ENCODE data around the gene G3BP2. TPM values are rescaled to one million over a fixed set of nuclear protein-coding genes. Genes with fewer than 3 reads are reported as not detected.
"Not testable (repeated sequence)": the region's sequence is repeated elsewhere in the genome, so short reads cannot be mapped to it uniquely, and the experiment has no call there.

Gene G3BP2
- total and polyA plus RNA-seq, 2 of the 13 experiments (the other 11 are each of a cell fraction or from before 2014, with no cell fraction given), result 51.7 to 179 TPM

- no peak for TF ChIP-seq PITX1 (CRISPR knock-in tag; IDR thresholded peaks at IDR 0.05)
These were observed 44.2 kb upstream of the G3BP2 start (continued) for GRCh38 chr4:75717408-75717807.

GRCh38 chr4:75716054-75716453 lies 42.8 kb upstream of the G3BP2 start:
- POLR2A ChIA-PET, result interaction anchor here (0.9 to 5.1 kb wide), 2 partner anchors 8 to 10 kb away, joined by 3 to 29 read pairs; partner anchors contain the start of gene USO1
- not testable (repeated sequence) for H3K4me2 ChIP-seq (ENCODE audit: low read depth, low read length)

GRCh38 chr4:75715105-75715799 lies 42.0 kb upstream of the G3BP2 start:
- peak; percentile 50 for ATAC-seq
- in situ Hi-C loops (cut with HindIII; ENCODE audit: extremely low pct_ligation_motif_present, low pct_unique_long_range_greater_than_20kb), result no loop called here
- no peak overlapping the region for H3K4me3 ChIP-seq (replicated peaks in 1 of 3; ENCODE audit: insufficient read depth in 1 of 3, low read depth in 2 of 3, low read length in 3 of 3)
- no peaks in the 10 kb centered on the region for H3K9me3 ChIP-seq (ENCODE audit: low read length)
- BruUV-seq (replicated peaks), result no TSS peak
- ChIA-PET POLR2A (interaction anchor here (0.6 to 5.1 kb wide), 2 partner anchors 9 to 21 kb away, joined by 4 to 29 read pairs; partner anchors contain the start of gene USO1), CTCF (ENCODE audit: low intra/inter-chr PET ratio, low total read pairs) (no interaction called here)
- H3K4me2 ChIP-seq (ENCODE audit: low read depth, low read length), result no peak overlapping the region
- H3K27ac ChIP-seq (ENCODE audit: extremely low read length, insufficient read depth, low read length), result no peak overlapping the region
- no peak for TF ChIP-seq EZH2 (conservative IDR thresholded peaks at IDR 0.05; ENCODE audit: low read depth, low read length)
- TF ChIP-seq ZBTB44 (CRISPR knock-in tag; IDR thresholded peaks at IDR 0.05), result no peak
- TF ChIP-seq NFATC3 (CRISPR knock-in tag; IDR thresholded peaks at IDR 0.05), result no peak
- TF ChIP-seq ZNF766 (CRISPR knock-in tag; IDR thresholded peaks at IDR 0.05; ENCODE audit: borderline replicate concordance), result no peak
- TF ChIP-seq ZNF513 (CRISPR knock-in tag; conservative IDR thresholded peaks at IDR 0.05), result no peak
- TF ChIP-seq GMEB2 (CRISPR knock-in tag; IDR thresholded peaks at IDR 0.05; ENCODE audit: low read depth), result no peak
- no peak for TF ChIP-seq ZNF101 (CRISPR knock-in tag; IDR thresholded peaks at IDR 0.05; ENCODE audit: borderline replicate concordance, low read depth)
- FAIRE-seq, result no peak
- WGBS (ENCODE audit: low lambda C conversion rate), result 90% methylated on average over 4 of the region's 4 CpGs
- DNase-seq (ENCODE audit: low spot score), result no peak
- H3K4me1 ChIP-seq (ENCODE audit: insufficient read depth, low read length), result peaks cover 8% of the 10 kb centered on the region; the same call in 1 of the 2 replicates
- H3K27me3 ChIP-seq (ENCODE audit: control insufficient read depth in 1 of 2, insufficient read depth in 2 of 2, low read length in 2 of 2), result no peaks in the 10 kb centered on the region
- H4K20me1 ChIP-seq (ENCODE audit: insufficient read depth, low read length), result no peaks in the 10 kb centered on the region
- peaks cover 0 to 4% of the 10 kb centered on the region in 2 experiments; a peak in 2 of 5 replicates for H3K36me3 ChIP-seq (replicated peaks in 1 of 2; ENCODE audit: control insufficient read depth in 1 of 2, insufficient read depth in 2 of 2, low read length in 2 of 2)
- intact Hi-C loops (cut with micrococcal nuclease; ENCODE audit: unreplicated experiment), result no loop called here
- no peaks in the 10 kb centered on the region for H3K79me2 ChIP-seq (ENCODE audit: insufficient read depth, low read length)
- no peak overlapping the region for H3K9ac ChIP-seq (ENCODE audit: insufficient read depth, low read depth, low read length)
- H2AFZ ChIP-seq (ENCODE audit: low read length), result no peak overlapping the region

More at GRCh38 chr4:75716054-75716453, 42.8 kb upstream of the G3BP2 start:
- DNase-seq (ENCODE audit: low spot score); H3K27me3 ChIP-seq (ENCODE audit: control insufficient read depth in 1 of 2, insufficient read depth in 2 of 2, low read length in 2 of 2); H3K4me1 ChIP-seq (ENCODE audit: insufficient read depth, low read length); H3K36me3 ChIP-seq (replicated peaks in 1 of 2; ENCODE audit: control insufficient read depth in 1 of 2, insufficient read depth in 2 of 2, low read length in 2 of 2); H3K9me3 ChIP-seq (ENCODE audit: low read length); H3K4me3 ChIP-seq (replicated peaks in 1 of 3; ENCODE audit: insufficient read depth in 1 of 3, low read depth in 2 of 3, low read length in 3 of 3); H3K9ac ChIP-seq (ENCODE audit: insufficient read depth, low read depth, low read length); FAIRE-seq; H4K20me1 ChIP-seq (ENCODE audit: insufficient read depth, low read length); H3K27ac ChIP-seq (ENCODE audit: extremely low read length, insufficient read depth, low read length); in situ Hi-C loops (cut with HindIII; ENCODE audit: extremely low pct_ligation_motif_present, low pct_unique_long_range_greater_than_20kb); H2AFZ ChIP-seq (ENCODE audit: low read length); CTCF ChIA-PET (ENCODE audit: low intra/inter-chr PET ratio, low total read pairs); H3K79me2 ChIP-seq (ENCODE audit: insufficient read depth, low read length); BruUV-seq (replicated peaks); intact Hi-C loops (cut with micrococcal nuclease; ENCODE audit: unreplicated experiment): not testable (repeated sequence)
- peak; percentile 35; the same call in 2 of the 3 replicates for ATAC-seq
- 96% methylated on average over 3 of the region's 3 CpGs for WGBS (ENCODE audit: low lambda C conversion rate)

All from HepG2 (cell line).